SK-N-SH treated with all-trans-retinoic acid at 6 μM for 48 hours (cell line): ENCODE measurements around the gene ADGRG6.

ENCODE experiments used
- ATAC-seq: fragments of 200-7000 bp; cut with Tn5 transposase; 3 replicates; pipeline ENCODE4 v1.9.1; 2020; ENCODE audit warnings: mild to moderate bottlenecking, moderate library complexity
- BACH2 ChIP-seq: fragments of 250-450 bp; sonication (Bioruptor Pico); IDR thresholded peaks from 2 replicates; pipeline ENCODE4 v1.9.0; 2021; ENCODE audit warnings: mild to moderate bottlenecking, borderline replicate concordance
- CSDC2 ChIP-seq: fragments of 250-450 bp; sonication (Bioruptor Pico); IDR thresholded peaks from 2 replicates; pipeline ENCODE4 v1.5.0; 2020; ENCODE audit warnings: mild to moderate bottlenecking, moderate library complexity
- ESRRG ChIP-seq: fragments of 250-450 bp; sonication (Bioruptor Pico); IDR thresholded peaks from 2 replicates; pipeline ENCODE4 v1.6.1; 2021; ENCODE audit warnings: mild to moderate bottlenecking
- GLIS3 ChIP-seq: fragments of 250-450 bp; sonication (Bioruptor Pico); IDR thresholded peaks from 2 replicates; pipeline ENCODE4 v1.5.0; 2020; ENCODE audit warnings: mild to moderate bottlenecking, moderate library complexity
- ISL1 ChIP-seq: fragments of 250-450 bp; sonication (Bioruptor Pico); IDR thresholded peaks from 2 replicates; pipeline ENCODE4 v2.1.2; 2022; ENCODE audit warnings: mild to moderate bottlenecking, moderate library complexity
- OSR1 ChIP-seq: fragments of 250-450 bp; sonication (Bioruptor Pico); IDR thresholded peaks from 2 replicates; pipeline ENCODE4 v1.8.0; 2022; ENCODE audit warnings: moderate library complexity, mild to moderate bottlenecking, inconsistent platforms
- PPARA ChIP-seq: fragments of 250-450 bp; sonication (Bioruptor Pico); IDR thresholded peaks from 2 replicates; pipeline ENCODE4 v1.5.0; 2020; ENCODE audit warnings: mild to moderate bottlenecking, borderline replicate concordance
- RARB ChIP-seq: fragments of 250-450 bp; sonication (Bioruptor Pico); IDR thresholded peaks from 2 replicates; pipeline ENCODE4 v1.8.0; 2021; ENCODE audit warnings: mild to moderate bottlenecking, moderate library complexity
- SNAI2 ChIP-seq: fragments of 250-450 bp; sonication (Bioruptor Pico); IDR thresholded peaks from 2 replicates; pipeline ENCODE4 v1.5.0; 2020; ENCODE audit warnings: mild to moderate bottlenecking, moderate library complexity
- TCF4 ChIP-seq: fragments of 250-450 bp; sonication (Bioruptor Pico); IDR thresholded peaks from 2 replicates; pipeline ENCODE4 v1.8.0; 2021; ENCODE audit warnings: mild to moderate bottlenecking, moderate library complexity, borderline replicate concordance
- TOX ChIP-seq: fragments of 250-450 bp; sonication (Bioruptor Pico); IDR thresholded peaks from 2 replicates; pipeline ENCODE4 v1.8.0; 2021; ENCODE audit warnings: mild to moderate bottlenecking, moderate library complexity, borderline replicate concordance
- ZC3H10 ChIP-seq: fragments of 250-450 bp; sonication (Bioruptor Pico); IDR thresholded peaks from 2 replicates; pipeline ENCODE4 v1.5.1; 2021; ENCODE audit warnings: mild to moderate bottlenecking, moderate library complexity
- ZFP3 ChIP-seq: fragments of 250-450 bp; sonication (Bioruptor Pico); IDR thresholded peaks from 2 replicates; pipeline ENCODE4 v1.5.0; 2020; ENCODE audit warnings: mild to moderate bottlenecking, moderate library complexity
- ZFP30 ChIP-seq: fragments of 450-650 bp; formaldehyde crosslinking; IDR thresholded peaks from 2 replicates; pipeline ENCODE4 v1.5.0; 2022; ENCODE audit warnings: mild to moderate bottlenecking, moderate library complexity
- ZNF565 ChIP-seq: fragments of 450-650 bp; formaldehyde crosslinking; conservative IDR thresholded peaks from 2 replicates; pipeline ENCODE4 v1.5.0; 2020; ENCODE audit warnings: low read depth, mild to moderate bottlenecking, moderate library complexity
- ZNF70 ChIP-seq: fragments of 450-650 bp; formaldehyde crosslinking; IDR thresholded peaks from 2 replicates; pipeline ENCODE4 v1.5.0; 2020; ENCODE audit warnings: mild to moderate bottlenecking, moderate library complexity
- ZNF8 ChIP-seq: fragments of 450-650 bp; formaldehyde crosslinking; IDR thresholded peaks from 2 replicates; pipeline ENCODE4 v1.5.0; 2020; ENCODE audit warnings: mild to moderate bottlenecking, moderate library complexity
- TF ChIP-seq, protein P1 (sequence below): fragments of 250-450 bp; sonication (Bioruptor Pico); IDR thresholded peaks from 2 replicates; pipeline ENCODE4 v1.8.0; 2021; ENCODE audit warnings: low read depth, mild to moderate bottlenecking, moderate library complexity, borderline replicate concordance
- TF ChIP-seq, protein P2 (sequence below): fragments of 250-450 bp; sonication (Bioruptor Pico); IDR thresholded peaks from 2 replicates; pipeline ENCODE4 v1.5.1; 2020; ENCODE audit warnings: low read depth, mild to moderate bottlenecking, moderate library complexity
- TF ChIP-seq, protein P3 (sequence below): fragments of 250-450 bp; sonication (Bioruptor Pico); IDR thresholded peaks from 2 replicates; pipeline ENCODE4 v1.5.1; 2021; ENCODE audit warnings: mild to moderate bottlenecking, moderate library complexity
- TF ChIP-seq, protein P4 (sequence below): fragments of 250-450 bp; sonication (Bioruptor Pico); IDR thresholded peaks from 2 replicates; pipeline ENCODE4 v1.8.0; 2020; ENCODE audit warnings: mild to moderate bottlenecking, moderate library complexity, borderline replicate concordance
- TF ChIP-seq, protein P5 (sequence below): fragments of 250-450 bp; sonication (Bioruptor Pico); IDR thresholded peaks from 2 replicates; pipeline ENCODE4 v1.5.0; 2020; ENCODE audit warnings: mild to moderate bottlenecking, moderate library complexity

The ADGRG6 gene

DNA sequence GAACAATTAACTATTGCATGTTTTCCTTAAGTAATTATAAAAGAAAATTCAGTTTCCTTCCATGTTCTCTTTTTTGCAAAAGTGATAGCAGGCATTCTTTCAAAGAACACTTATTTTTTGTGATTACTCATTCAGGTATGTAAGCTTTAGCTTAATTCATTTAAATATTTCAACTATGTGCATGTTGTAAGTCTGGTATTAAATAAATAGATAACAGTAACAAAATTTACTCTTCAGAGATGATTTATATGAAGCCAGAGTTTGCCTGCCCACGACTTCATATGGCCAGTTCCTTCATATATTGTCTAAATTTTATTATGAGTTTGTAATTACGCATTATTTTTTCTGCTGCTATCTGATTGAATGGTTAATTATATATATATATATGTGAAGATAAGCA lies 110.9 kb downstream of the ADGRG6 start:
- no peak for ATAC-seq
- peak; percentile 67 for TF ChIP-seq ISL1 (CRISPR knock-in tag)
- TF ChIP-seq, protein P1, sequence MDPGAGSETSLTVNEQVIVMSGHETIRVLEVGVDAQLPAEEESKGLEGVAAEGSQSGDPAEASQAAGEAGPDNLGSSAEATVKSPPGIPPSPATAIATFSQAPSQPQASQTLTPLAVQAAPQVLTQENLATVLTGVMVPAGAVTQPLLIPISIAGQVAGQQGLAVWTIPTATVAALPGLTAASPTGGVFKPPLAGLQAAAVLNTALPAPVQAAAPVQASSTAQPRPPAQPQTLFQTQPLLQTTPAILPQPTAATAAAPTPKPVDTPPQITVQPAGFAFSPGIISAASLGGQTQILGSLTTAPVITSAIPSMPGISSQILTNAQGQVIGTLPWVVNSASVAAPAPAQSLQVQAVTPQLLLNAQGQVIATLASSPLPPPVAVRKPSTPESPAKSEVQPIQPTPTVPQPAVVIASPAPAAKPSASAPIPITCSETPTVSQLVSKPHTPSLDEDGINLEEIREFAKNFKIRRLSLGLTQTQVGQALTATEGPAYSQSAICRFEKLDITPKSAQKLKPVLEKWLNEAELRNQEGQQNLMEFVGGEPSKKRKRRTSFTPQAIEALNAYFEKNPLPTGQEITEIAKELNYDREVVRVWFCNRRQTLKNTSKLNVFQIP = no peak
- TF ChIP-seq, all 23 proteins: peak for 1

DNA sequence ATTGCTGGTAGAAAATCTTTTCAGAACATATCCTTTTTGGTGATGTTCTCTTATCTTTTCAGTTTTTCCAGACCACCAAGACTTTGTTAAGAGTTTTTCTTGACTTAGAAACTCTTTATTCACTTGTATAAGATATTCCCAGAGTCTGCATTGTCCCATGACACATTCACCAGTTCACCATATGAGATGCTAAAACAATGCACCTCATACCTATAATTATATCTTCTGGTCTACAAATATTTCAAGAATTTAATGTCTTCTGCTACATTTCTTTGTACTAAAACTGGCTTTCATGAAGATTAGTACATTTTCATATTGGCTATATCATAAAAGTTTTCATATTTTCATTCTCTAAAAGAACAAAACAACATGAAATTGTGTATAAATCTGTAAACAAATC lies 111.3 kb downstream of the ADGRG6 start:
- peak; percentile 59 for ATAC-seq
- TF ChIP-seq, protein P1 = no peak
- TF ChIP-seq SNAI2 (CRISPR knock-in tag) (no peak), OSR1 (CRISPR knock-in tag) (no peak), TOX (CRISPR knock-in tag) (no peak), BACH2 (CRISPR knock-in tag) (no peak), TCF4 (CRISPR knock-in tag) (no peak), ESRRG (no peak), CSDC2 (CRISPR knock-in tag) (no peak), GLIS3 (CRISPR knock-in tag) (no peak), ZFP30 (CRISPR knock-in tag) (no peak), ZC3H10 (CRISPR knock-in tag) (no peak), ZNF565 (no peak)
- TF ChIP-seq, protein P2, sequence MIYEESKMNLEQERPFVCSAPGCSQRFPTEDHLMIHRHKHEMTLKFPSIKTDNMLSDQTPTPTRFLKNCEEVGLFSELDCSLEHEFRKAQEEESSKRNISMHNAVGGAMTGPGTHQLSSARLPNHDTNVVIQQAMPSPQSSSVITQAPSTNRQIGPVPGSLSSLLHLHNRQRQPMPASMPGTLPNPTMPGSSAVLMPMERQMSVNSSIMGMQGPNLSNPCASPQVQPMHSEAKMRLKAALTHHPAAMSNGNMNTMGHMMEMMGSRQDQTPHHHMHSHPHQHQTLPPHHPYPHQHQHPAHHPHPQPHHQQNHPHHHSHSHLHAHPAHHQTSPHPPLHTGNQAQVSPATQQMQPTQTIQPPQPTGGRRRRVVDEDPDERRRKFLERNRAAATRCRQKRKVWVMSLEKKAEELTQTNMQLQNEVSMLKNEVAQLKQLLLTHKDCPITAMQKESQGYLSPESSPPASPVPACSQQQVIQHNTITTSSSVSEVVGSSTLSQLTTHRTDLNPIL (CRISPR knock-in tag) = no peak
- TF ChIP-seq, protein P3, sequence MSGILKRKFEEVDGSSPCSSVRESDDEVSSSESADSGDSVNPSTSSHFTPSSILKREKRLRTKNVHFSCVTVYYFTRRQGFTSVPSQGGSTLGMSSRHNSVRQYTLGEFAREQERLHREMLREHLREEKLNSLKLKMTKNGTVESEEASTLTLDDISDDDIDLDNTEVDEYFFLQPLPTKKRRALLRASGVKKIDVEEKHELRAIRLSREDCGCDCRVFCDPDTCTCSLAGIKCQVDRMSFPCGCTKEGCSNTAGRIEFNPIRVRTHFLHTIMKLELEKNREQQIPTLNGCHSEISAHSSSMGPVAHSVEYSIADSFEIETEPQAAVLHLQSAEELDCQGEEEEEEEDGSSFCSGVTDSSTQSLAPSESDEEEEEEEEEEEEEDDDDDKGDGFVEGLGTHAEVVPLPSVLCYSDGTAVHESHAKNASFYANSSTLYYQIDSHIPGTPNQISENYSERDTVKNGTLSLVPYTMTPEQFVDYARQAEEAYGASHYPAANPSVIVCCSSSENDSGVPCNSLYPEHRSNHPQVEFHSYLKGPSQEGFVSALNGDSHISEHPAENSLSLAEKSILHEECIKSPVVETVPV (CRISPR knock-in tag) = no peak
- TF ChIP-seq, protein P4, sequence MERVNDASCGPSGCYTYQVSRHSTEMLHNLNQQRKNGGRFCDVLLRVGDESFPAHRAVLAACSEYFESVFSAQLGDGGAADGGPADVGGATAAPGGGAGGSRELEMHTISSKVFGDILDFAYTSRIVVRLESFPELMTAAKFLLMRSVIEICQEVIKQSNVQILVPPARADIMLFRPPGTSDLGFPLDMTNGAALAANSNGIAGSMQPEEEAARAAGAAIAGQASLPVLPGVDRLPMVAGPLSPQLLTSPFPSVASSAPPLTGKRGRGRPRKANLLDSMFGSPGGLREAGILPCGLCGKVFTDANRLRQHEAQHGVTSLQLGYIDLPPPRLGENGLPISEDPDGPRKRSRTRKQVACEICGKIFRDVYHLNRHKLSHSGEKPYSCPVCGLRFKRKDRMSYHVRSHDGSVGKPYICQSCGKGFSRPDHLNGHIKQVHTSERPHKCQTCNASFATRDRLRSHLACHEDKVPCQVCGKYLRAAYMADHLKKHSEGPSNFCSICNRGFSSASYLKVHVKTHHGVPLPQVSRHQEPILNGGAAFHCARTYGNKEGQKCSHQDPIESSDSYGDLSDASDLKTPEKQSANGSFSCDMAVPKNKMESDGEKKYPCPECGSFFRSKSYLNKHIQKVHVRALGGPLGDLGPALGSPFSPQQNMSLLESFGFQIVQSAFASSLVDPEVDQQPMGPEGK (CRISPR knock-in tag) = no peak

DNA sequence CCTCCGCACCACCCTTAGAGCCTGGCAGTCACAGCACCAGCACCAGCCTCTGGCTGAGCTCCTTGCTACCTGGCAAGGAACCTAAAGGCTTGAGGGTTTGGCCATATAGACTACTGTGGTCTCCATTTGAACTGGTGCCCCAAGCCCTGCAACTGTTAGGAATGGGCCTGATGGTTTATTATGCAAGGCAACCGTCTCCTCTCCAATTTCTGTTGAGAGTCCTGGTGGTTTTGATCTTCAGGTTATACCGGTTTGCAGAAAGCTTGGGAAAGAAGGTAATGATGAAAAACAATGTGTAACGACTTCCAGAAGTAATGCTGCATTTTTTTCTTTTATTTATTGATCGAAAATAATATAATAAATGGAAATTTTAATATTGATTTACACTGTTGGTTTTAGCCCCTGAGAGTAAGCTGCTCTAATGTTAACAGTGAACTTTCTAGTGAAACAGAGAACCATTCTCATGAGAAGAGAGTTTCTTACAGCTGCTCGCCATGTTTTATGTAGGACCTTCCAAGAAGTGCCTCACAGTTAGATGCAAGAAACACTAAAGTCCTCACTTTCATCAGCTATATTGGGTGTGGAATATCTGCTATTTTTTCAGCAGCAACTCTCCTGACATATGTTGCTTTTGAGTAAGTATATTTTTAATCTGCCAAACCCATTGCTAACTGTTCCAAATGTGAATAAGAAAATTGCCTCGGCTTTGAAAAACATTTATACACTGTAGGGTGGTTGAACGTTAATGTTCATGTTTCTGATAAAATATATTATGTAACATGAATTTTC lies 112.8 kb downstream of the ADGRG6 start:
- TF ChIP-seq, protein P5, sequence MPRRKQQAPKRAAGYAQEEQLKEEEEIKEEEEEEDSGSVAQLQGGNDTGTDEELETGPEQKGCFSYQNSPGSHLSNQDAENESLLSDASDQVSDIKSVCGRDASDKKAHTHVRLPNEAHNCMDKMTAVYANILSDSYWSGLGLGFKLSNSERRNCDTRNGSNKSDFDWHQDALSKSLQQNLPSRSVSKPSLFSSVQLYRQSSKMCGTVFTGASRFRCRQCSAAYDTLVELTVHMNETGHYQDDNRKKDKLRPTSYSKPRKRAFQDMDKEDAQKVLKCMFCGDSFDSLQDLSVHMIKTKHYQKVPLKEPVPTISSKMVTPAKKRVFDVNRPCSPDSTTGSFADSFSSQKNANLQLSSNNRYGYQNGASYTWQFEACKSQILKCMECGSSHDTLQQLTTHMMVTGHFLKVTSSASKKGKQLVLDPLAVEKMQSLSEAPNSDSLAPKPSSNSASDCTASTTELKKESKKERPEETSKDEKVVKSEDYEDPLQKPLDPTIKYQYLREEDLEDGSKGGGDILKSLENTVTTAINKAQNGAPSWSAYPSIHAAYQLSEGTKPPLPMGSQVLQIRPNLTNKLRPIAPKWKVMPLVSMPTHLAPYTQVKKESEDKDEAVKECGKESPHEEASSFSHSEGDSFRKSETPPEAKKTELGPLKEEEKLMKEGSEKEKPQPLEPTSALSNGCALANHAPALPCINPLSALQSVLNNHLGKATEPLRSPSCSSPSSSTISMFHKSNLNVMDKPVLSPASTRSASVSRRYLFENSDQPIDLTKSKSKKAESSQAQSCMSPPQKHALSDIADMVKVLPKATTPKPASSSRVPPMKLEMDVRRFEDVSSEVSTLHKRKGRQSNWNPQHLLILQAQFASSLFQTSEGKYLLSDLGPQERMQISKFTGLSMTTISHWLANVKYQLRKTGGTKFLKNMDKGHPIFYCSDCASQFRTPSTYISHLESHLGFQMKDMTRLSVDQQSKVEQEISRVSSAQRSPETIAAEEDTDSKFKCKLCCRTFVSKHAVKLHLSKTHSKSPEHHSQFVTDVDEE (CRISPR knock-in tag) = no peak
- TF ChIP-seq ZFP30 (CRISPR knock-in tag) (no peak), TCF4 (CRISPR knock-in tag) (no peak), GLIS3 (CRISPR knock-in tag) (no peak), RARB (no peak), ZNF70 (no peak), ZFP3 (no peak), ZC3H10 (CRISPR knock-in tag) (no peak), PPARA (CRISPR knock-in tag) (no peak), SNAI2 (CRISPR knock-in tag) (no peak), BACH2 (CRISPR knock-in tag) (no peak), TOX (CRISPR knock-in tag) (no peak), ZNF8 (CRISPR knock-in tag) (no peak)
- TF ChIP-seq, protein P2 (CRISPR knock-in tag) = no peak
- TF ChIP-seq, protein P4 (CRISPR knock-in tag) = no peak
- no peak for ATAC-seq
